Measurements from ENCODE around the gene F2.

GRCh38 chr11:46710821-46711269 lies 8.2 kb upstream of the F2 start:
- TF ChIP-seq CTCF (IDR thresholded peaks at IDR 0.05), result no peak
- no peak for TF ChIP-seq EZH2 (IDR thresholded peaks at IDR 0.05)
- TF ChIP-seq EZH2phosphoT487 (IDR thresholded peaks at IDR 0.05), result no peak

Measured in neural progenitor cell (in vitro differentiated cells).